AG09309 (cell line): ENCODE results near the gene IL1R2.

Experiments
- DNase-seq: peaks from one replicate; pipeline ENCODE4 v3.0.0-alpha.2; 2010; ENCODE audit warnings: low read depth
- H3K4me3 ChIP-seq: 2 replicates; pipeline ENCODE4 v1.5.1; 2011; ENCODE audit warnings: mild to moderate bottlenecking, low read depth, low read length, moderate library complexity; ENCODE audit not compliant: control insufficient read depth
- TF ChIP-seq, protein P1 (sequence below): IDR thresholded peaks from 2 replicates; pipeline ENCODE4 v1.5.1; 2011; ENCODE audit warnings: mild to moderate bottlenecking, low read depth, low read length, inconsistent platforms; ENCODE audit not compliant: insufficient read depth, control insufficient read depth; ENCODE audit errors: missing control alignments

Gene IL1R2

DNA sequence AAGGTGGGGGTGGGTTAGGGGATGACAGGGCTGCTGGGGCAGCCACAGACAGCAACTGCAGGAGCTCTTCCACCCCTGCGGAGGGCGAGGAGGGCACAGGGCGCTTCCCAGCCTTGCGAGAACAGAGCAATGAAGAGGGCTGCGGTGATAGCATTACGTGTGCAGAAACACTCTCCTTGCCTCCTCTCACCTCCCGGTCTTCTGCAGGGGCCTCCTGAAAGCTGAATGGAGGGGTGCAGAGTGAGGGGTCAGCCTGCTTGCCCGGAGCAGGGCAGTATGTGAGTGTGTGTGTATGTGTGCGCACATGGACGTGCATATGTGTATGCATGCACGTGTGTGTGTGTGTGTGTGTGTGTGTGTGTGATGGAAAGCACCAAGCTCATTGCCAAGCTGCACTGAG, 29.5 kb upstream of the IL1R2 start:
- TF ChIP-seq, protein P1, sequence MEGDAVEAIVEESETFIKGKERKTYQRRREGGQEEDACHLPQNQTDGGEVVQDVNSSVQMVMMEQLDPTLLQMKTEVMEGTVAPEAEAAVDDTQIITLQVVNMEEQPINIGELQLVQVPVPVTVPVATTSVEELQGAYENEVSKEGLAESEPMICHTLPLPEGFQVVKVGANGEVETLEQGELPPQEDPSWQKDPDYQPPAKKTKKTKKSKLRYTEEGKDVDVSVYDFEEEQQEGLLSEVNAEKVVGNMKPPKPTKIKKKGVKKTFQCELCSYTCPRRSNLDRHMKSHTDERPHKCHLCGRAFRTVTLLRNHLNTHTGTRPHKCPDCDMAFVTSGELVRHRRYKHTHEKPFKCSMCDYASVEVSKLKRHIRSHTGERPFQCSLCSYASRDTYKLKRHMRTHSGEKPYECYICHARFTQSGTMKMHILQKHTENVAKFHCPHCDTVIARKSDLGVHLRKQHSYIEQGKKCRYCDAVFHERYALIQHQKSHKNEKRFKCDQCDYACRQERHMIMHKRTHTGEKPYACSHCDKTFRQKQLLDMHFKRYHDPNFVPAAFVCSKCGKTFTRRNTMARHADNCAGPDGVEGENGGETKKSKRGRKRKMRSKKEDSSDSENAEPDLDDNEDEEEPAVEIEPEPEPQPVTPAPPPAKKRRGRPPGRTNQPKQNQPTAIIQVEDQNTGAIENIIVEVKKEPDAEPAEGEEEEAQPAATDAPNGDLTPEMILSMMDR, result no peak
- H3K4me3 ChIP-seq, result no peak overlapping the region
- no peak for DNase-seq

DNA sequence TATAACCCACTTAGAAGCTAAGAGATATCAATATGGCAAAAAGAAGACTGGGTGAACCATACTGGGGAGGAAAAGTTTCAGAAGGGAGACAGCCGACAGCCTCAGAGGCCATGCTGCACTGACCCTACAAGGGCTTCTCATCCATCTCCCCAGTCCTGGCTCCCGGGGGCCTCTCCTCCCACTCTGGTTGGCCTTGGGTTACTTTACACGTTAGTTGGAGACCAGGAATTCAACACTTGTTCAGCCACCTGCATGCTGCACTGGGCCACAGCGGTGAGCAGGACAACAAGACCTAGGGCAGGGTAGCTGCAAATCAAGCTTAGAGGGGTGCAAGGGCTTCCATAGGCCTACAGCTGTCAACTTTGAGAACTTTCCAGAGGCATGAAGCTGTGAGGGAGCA, 28.6 kb upstream of the IL1R2 start:
- DNase-seq, result no peak
- TF ChIP-seq, protein P1, result no peak
- H3K4me3 ChIP-seq, result no peak overlapping the region

DNA sequence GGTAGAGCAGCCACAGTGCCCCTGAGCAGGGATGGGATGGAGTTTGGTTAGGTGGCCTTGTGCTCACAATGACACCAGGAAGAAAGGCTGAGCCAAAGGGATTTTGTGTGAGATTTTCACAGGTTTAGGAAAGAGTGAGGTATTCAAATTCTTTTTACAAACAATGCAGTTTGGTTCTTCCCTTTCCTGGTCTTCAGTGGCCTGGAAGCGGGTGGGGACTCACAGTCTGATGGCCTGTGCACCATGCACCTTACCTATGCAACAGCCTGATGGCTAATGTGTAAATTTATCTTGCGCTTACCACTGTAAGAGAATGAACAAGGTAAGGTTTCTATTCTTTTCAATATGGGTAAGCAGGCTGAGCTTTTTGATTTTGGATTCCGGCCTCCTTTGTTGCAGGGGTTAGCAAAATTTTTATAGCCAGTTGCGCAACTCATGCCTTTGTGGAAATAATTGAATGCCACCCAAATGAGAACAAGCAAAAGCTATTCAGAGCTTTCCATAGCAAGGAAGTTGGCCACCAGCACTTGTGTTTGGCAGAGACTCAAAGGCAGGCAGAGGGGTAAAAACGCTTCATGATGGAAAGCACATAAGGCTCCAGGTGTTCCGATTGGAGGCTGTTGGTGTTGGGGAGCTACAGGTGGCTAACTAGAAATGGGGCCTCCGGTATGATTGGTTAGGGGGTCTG, 23.8 kb upstream of the IL1R2 start:
- TF ChIP-seq, protein P1, result no peak
- peak; percentile 48 for DNase-seq
- H3K4me3 ChIP-seq, result no peak overlapping the region

DNA sequence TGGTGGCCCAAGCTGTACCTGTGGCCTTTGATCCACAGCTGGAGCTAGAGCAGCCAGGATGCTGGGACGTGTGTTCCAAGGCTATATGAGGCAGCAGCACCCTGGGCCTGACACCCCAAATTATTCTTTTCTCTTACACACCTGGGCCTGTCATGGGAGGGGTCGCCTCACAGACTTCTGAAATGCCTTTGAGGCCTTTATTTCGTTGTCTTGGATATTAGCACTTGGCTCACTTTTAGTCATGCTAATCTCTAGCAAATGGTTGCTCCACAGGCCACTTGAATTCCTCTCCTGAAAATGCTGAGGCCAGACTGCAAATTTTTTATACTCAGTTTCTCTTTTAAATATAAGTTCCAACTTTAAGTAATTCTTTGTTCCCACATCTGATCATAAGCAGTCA, 22.0 kb upstream of the IL1R2 start:
- DNase-seq, result no peak
- TF ChIP-seq, protein P1, result no peak
- H3K4me3 ChIP-seq, result no peak overlapping the region

DNA sequence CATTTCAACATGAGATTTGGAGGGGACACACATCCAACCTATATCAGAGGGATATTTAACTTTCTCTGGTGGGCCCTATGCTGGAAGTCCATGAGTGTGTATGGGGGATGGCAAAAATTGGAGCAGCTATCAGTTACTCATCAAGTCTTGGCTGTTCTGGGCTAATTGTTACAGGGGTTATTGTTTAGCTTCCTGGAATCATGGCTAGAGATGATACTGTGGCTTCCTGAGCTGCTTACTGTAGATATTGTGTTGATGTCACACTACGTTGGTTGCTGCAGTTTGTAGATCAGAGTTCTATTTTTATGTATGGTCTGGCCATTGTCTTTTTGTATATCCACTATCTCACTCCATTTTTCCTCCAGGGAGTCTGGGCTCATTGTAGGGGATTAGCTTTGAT, 20.9 kb upstream of the IL1R2 start:
- TF ChIP-seq, protein P1, result no peak
- no peak for DNase-seq
- H3K4me3 ChIP-seq, result no peak overlapping the region

DNA sequence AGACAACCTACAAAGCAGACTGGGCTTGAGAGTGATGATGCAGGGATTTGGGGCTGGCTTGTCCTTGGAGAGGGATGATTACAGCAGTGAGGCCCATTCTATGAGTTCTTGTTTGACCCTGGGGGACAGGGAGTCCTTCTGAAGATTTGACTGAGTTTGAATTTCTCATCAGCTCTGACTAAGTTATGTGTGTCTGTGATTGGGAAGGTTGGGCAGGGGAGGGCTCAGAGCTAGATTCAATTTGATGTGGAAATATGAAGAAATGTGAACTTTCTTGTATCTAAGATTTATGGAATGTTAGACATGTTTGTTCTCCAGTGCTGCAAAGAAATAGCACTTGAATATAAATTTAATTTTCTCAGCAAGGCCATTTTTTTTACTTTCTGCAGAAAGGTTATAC, 19.9 kb upstream of the IL1R2 start:
- TF ChIP-seq, protein P1, result no peak
- H3K4me3 ChIP-seq, result no peak overlapping the region
- DNase-seq, result no peak
